HepG2 (cell line): ENCODE results near the gene ZFYVE26. TPM values are rescaled to one million over a fixed set of nuclear protein-coding genes. Genes with fewer than 3 reads are reported as not detected.

Source experiments
- CREM ChIP-seq, 2 experiments: sonication (generic) in 1 of 2; formaldehyde crosslinking in 1 of 2; IDR thresholded peaks; 2 replicates each; pipeline versions ENCODE4 v1.4.0 to v1.6.1; 2016 to 2020; ENCODE audit warnings: antibody characterized with exemption in 1 of 2, mild to moderate bottlenecking in 1 of 2, missing genetic modification reagents in 1 of 2
- DNMT3B ChIP-seq: conservative IDR thresholded peaks from 2 replicates; pipeline ENCODE4 v1.6.1; 2016; ENCODE audit warnings: missing biosample characterization, control low read depth
- FOXP1 ChIP-seq, 2 experiments: fragments of 450-650 bp in 1 of 2; IDR thresholded peaks; 2 replicates each; pipeline ENCODE4 v1.6.1; 2017 to 2018; ENCODE audit warnings: antibody characterized with exemption in 1 of 2
- GATAD2A ChIP-seq: IDR thresholded peaks from 2 replicates; pipeline ENCODE4 v1.6.1; 2016
- NCOR1 ChIP-seq: fragments of 200-600 bp; sonication (generic); IDR thresholded peaks from 2 replicates; pipeline ENCODE4 v1.7.0; 2017; ENCODE audit warnings: antibody characterized with exemption, low read length, borderline replicate concordance
- RARA ChIP-seq: IDR thresholded peaks from 2 replicates; pipeline ENCODE4 v1.6.1; 2016; ENCODE audit warnings: missing genetic modification reagents, missing compliant biosample characterization
- RXRB ChIP-seq: IDR thresholded peaks from 2 replicates; pipeline ENCODE4 v1.6.1; 2016; ENCODE audit warnings: borderline replicate concordance, missing genetic modification reagents, missing compliant biosample characterization
- SOX13 ChIP-seq, 3 experiments: fragments of 450-650 bp in 1 of 3; sonication (generic) in 1 of 3; formaldehyde crosslinking in 1 of 3; IDR thresholded peaks in 2 of 3; conservative IDR thresholded peaks in 1 of 3; 2 replicates each; pipeline versions ENCODE4 v1.5.0 to v1.6.1; 2016 to 2020; ENCODE audit warnings: antibody characterized with exemption in 1 of 3, mild to moderate bottlenecking in 1 of 3, missing compliant biosample characterization in 1 of 3, missing genetic modification reagents in 1 of 3, moderate library complexity in 1 of 3
- SOX6 ChIP-seq, 2 experiments: fragments of 450-650 bp in 1 of 2; sonication (generic) in 1 of 2; formaldehyde crosslinking in 1 of 2; IDR thresholded peaks; 2 replicates each; pipeline versions ENCODE4 v1.4.0 to v1.6.1; 2017 to 2020; ENCODE audit warnings: antibody characterized with exemption in 1 of 2, mild to moderate bottlenecking in 1 of 2, missing genetic modification reagents in 1 of 2
- TBX3 ChIP-seq: fragments of 450-650 bp; IDR thresholded peaks from 2 replicates; pipeline ENCODE4 v1.6.1; 2017; ENCODE audit warnings: antibody characterized with exemption, mild to moderate bottlenecking, inconsistent platforms, borderline replicate concordance
- TCF7 ChIP-seq: sonication (generic); IDR thresholded peaks from 2 replicates; pipeline ENCODE4 v1.6.1; 2016; ENCODE audit warnings: antibody characterized with exemption, low read depth
- ZNF549 ChIP-seq: sonication (generic); formaldehyde crosslinking; IDR thresholded peaks from 2 replicates; pipeline ENCODE4 v1.5.0; 2020; ENCODE audit warnings: missing genetic modification reagents
- polyA plus RNA-seq, 8 experiments: library from polyadenylated mRNA; depleted of rRNA in 3 of 8; stranded (reverse) in 7 of 8; unstranded in 1 of 8; fragments of >200 nt; fragmentation: Illumina TruSeq in 4 of 8; extraction: Trizol in 4 of 8; gene quantifications; 2 replicates each; pipeline versions ENCODE4 v1.2.1 to v1.2.3, GENCODE V29; 2011 to 2016; ENCODE audit warnings: low read depth in 4 of 8, missing spikeins in 1 of 8, mixed read lengths in 1 of 8; ENCODE audit not compliant: insufficient read depth in 1 of 8
- total RNA-seq, 5 experiments: library from RNA; depleted of rRNA; stranded (reverse); fragments of >200 nt; fragmentation: Illumina TruSeq; extraction: Trizol; gene quantifications; 2 replicates each; pipeline ENCODE4 v1.2.3, GENCODE V29; 2016; ENCODE audit warnings: low read depth in 1 of 5
- TF ChIP-seq, protein P1 (sequence below): sonication (generic); formaldehyde crosslinking; IDR thresholded peaks from 2 replicates; pipeline ENCODE4 v1.4.0; 2020; ENCODE audit warnings: missing genetic modification reagents
- TF ChIP-seq, protein P2 (sequence below): sonication (generic); formaldehyde crosslinking; IDR thresholded peaks from 2 replicates; pipeline ENCODE4 v1.4.0; 2020; ENCODE audit warnings: missing genetic modification reagents, borderline replicate concordance
- TF ChIP-seq, protein P3 (sequence below): sonication (generic); formaldehyde crosslinking; IDR thresholded peaks from 2 replicates; pipeline ENCODE4 v1.4.0; 2020; ENCODE audit warnings: missing genetic modification reagents

The ZFYVE26 gene
- total and polyA plus RNA-seq, 2 of the 13 experiments (the other 11 are each of a cell fraction or from before 2014, with no cell fraction given): 13.6 to 16.4 TPM

DNA sequence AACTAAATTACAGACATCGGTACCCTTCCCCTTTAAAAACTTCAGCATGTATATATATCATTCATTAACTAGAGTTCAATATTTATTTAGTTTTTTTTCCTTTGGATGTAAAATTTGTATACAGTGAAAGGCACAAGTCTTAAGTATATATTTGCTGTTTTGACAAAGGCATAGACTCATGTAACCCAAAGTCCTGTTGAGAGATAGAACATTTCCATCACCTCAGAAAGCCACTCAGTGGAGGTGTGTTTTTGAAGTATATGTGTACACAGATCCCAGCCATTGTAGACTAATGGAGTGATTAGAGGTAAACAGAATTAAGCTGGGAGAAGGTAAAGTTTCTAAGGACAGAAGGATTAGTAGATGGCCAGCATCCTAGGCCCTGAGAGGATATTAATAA is 99.3 kb downstream of the ZFYVE26 start (continued):
- TF ChIP-seq, protein P1, sequence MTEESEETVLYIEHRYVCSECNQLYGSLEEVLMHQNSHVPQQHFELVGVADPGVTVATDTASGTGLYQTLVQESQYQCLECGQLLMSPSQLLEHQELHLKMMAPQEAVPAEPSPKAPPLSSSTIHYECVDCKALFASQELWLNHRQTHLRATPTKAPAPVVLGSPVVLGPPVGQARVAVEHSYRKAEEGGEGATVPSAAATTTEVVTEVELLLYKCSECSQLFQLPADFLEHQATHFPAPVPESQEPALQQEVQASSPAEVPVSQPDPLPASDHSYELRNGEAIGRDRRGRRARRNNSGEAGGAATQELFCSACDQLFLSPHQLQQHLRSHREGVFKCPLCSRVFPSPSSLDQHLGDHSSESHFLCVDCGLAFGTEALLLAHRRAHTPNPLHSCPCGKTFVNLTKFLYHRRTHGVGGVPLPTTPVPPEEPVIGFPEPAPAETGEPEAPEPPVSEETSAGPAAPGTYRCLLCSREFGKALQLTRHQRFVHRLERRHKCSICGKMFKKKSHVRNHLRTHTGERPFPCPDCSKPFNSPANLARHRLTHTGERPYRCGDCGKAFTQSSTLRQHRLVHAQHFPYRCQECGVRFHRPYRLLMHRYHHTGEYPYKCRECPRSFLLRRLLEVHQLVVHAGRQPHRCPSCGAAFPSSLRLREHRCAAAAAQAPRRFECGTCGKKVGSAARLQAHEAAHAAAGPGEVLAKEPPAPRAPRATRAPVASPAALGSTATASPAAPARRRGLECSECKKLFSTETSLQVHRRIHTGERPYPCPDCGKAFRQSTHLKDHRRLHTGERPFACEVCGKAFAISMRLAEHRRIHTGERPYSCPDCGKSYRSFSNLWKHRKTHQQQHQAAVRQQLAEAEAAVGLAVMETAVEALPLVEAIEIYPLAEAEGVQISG: no peak
- TF ChIP-seq FOXP1 (IDR thresholded peaks at IDR 0.05) (no peak), FOXP1 (CRISPR knock-in tag; IDR thresholded peaks at IDR 0.05) (peak; percentile 83), SOX6 (IDR thresholded peaks at IDR 0.05) (no peak), SOX6 (CRISPR knock-in tag; IDR thresholded peaks at IDR 0.05) (peak; percentile 74; the same call in 1 of the 2 replicates), RXRB (CRISPR knock-in tag) (0 out of 2 replicates have a peak, but pooled peaks have one; percentile 10), RARA (peak; percentile 37; the same call in 1 of the 2 replicates), NCOR1 (0 out of 2 replicates have a peak, but pooled peaks have one; percentile 17), TCF7 (peak; percentile 77), CREM (IDR thresholded peaks at IDR 0.05) (peak; percentile 32; the same call in 1 of the 2 replicates), CREM (CRISPR knock-in tag; IDR thresholded peaks at IDR 0.05) (no peak), DNMT3B (no peak), GATAD2A (CRISPR knock-in tag) (peak; percentile 22; the same call in 1 of the 2 replicates), SOX13 (IDR thresholded peaks at IDR 0.05) (0 out of 2 replicates have a peak, but pooled peaks have one; percentile 23), SOX13 (CRISPR knock-in tag; conservative IDR thresholded peaks at IDR 0.05 in 1 of 2, IDR thresholded peaks at IDR 0.05 in 1 of 2) (peak in 1 of 2 experiments; percentile 83; a peak in 2 of 4 replicates), TBX3 (peak; percentile 80), ZNF549 (peak; percentile 79; the same call in 1 of the 2 replicates)
- TF ChIP-seq, protein P2, sequence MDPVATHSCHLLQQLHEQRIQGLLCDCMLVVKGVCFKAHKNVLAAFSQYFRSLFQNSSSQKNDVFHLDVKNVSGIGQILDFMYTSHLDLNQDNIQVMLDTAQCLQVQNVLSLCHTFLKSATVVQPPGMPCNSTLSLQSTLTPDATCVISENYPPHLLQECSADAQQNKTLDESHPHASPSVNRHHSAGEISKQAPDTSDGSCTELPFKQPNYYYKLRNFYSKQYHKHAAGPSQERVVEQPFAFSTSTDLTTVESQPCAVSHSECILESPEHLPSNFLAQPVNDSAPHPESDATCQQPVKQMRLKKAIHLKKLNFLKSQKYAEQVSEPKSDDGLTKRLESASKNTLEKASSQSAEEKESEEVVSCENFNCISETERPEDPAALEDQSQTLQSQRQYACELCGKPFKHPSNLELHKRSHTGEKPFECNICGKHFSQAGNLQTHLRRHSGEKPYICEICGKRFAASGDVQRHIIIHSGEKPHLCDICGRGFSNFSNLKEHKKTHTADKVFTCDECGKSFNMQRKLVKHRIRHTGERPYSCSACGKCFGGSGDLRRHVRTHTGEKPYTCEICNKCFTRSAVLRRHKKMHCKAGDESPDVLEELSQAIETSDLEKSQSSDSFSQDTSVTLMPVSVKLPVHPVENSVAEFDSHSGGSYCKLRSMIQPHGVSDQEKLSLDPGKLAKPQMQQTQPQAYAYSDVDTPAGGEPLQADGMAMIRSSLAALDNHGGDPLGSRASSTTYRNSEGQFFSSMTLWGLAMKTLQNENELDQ (CRISPR knock-in tag): no peak
- TF ChIP-seq, protein P3, sequence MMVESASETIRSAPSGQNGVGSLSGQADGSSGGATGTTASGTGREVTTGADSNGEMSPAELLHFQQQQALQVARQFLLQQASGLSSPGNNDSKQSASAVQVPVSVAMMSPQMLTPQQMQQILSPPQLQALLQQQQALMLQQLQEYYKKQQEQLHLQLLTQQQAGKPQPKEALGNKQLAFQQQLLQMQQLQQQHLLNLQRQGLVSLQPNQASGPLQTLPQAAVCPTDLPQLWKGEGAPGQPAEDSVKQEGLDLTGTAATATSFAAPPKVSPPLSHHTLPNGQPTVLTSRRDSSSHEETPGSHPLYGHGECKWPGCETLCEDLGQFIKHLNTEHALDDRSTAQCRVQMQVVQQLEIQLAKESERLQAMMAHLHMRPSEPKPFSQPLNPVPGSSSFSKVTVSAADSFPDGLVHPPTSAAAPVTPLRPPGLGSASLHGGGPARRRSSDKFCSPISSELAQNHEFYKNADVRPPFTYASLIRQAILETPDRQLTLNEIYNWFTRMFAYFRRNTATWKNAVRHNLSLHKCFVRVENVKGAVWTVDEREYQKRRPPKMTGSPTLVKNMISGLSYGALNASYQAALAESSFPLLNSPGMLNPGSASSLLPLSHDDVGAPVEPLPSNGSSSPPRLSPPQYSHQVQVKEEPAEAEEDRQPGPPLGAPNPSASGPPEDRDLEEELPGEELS: peak; percentile 50; the same call in 1 of the 2 replicates
